Stimulated activated CD4-positive, alpha-beta T cell treated with anti-CD3 and anti-CD28 coated beads, Interleukin-1b, Interleukin-23, amount 100 ng/mL, for 4 hours (primary cell): ENCODE results near the gene HOXA2.

Experiments used
- DNase-seq, 2 donors: peaks; one replicate each; pipeline ENCODE4 v3.0.0-alpha.2; 2020; ENCODE audit warnings: low read depth in 2 of 2

The HOXA2 gene

GRCh38 chr7:27124902-27125689, 22.6 kb upstream of the HOXA2 start:
- no peak for DNase-seq

DNA sequence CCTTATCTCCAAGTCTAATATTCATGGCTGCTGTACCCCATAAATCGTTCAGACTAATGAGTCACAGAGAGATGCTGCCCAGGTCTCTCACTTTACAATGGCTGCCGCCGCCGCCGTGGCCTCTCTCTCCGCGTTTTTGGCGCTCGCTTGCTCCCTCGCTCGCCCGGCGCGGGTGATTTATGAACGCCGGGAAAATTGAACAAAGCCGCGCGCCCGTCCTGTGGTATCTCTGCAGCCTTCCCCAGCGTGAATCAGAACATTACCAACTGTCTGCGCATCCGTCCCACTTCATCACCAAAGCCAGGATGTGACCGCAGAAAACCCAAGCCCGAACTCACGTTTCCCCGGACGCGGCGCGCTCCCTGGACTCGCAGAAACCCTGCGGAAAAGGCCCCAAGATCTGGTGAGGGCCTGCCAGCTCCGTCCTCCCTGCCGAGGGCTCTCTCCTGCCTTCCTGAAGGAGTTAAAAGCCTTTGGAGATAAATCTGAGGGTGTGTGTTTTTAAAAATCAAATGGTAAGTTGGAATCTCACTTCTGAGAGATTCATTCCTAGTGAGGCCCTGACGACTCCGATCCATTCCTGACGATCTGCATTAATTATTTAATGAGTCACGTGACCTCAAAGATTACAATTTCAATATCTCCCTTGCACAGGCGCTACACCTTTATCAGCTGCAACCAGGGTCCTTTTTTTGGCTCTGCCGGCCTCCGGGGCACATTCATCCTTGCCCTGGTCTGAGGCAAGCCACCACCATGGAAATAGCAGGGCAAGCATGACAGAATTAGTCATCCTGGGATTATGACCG, 21.8 kb upstream of the HOXA2 start:
- no peak for DNase-seq

DNA sequence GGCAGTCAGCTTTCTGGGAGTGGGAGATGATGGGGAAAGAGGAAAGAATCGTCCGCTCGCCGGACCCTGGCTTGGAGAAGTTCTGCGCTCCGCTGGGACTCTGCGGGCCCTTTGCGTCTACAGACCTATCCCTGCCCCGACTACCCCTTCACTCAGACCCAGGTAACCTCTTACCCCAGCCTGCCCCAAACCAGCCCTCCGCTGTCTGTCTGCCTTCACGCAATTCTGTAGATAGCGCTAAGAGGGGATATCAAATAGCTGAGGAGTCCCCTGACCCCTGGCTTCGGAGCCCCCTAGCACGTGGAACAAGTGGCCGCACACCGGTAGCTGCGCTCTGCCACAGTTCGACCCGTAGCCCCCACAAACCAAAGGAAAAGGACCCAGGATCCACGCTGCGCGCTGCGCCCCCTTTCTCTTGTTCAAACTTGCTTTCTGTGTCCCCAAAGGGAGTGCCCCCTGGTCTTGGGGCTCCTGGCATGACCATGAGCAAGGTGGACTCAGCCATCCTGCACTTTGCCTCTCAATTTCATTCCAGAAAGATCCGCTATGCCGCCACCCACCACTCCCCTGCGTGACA, 21.1 kb upstream of the HOXA2 start:
- no peak for DNase-seq

GRCh38 chr7:27123007-27123476, 20.6 kb upstream of the HOXA2 start:
- DNase-seq: no peak

DNA sequence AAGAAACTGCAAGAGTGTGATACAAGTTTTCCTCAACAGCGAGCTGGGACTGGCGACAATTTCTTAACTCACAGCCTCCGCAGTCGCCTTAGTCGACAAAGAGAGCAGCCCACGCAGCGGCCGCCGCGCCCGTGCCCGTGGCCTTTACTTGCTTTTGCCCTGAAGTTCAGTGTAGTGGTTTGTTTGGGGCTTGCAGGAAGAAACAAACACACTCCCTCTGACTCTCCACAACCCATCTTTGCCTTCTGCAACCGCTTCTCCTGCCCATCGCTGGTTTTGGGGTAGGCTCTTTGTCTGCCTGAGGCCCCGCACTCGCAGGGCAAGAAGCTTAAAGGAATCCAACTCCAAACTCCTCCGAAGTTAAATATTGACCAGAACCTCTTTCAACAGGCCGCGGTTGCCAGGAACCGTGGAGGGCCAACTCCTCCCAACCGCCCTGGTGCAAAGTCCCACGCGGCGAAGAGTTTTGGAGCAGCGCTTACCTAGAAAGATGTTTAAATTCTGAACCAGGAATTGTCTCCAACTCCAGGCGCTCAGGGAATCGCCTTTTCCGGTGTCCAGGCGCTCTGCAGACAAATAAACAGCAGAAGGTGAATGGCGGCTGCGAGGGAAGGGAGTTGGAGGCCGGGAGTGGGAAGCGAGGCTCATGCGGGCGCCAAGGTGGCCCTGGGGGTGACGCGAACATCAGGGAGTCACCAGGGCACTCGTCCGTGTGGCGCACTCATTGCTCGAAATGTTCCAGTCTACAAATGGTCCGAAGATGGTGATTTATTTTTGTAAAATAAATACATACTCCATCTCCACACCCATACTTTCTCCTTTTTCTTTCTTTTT, 19.8 kb upstream of the HOXA2 start:
- DNase-seq: no peak

GRCh38 chr7:27121684-27122076, 19.2 kb upstream of the HOXA2 start:
- no peak for DNase-seq

- no peak for DNase-seq
Measured at GRCh38 chr7:27119412-27119911, 17.0 kb upstream of the HOXA2 start.

- no peak for DNase-seq
Measured at GRCh38 chr7:27118580-27118979, 16.1 kb upstream of the HOXA2 start.

- no peak for DNase-seq
Measured at GRCh38 chr7:27117887-27118491, 15.5 kb upstream of the HOXA2 start.

GRCh38 chr7:27116962-27117886, 14.7 kb upstream of the HOXA2 start:
- DNase-seq: no peak

GRCh38 chr7:27116031-27116961, 13.8 kb upstream of the HOXA2 start:
- DNase-seq: no peak

DNA sequence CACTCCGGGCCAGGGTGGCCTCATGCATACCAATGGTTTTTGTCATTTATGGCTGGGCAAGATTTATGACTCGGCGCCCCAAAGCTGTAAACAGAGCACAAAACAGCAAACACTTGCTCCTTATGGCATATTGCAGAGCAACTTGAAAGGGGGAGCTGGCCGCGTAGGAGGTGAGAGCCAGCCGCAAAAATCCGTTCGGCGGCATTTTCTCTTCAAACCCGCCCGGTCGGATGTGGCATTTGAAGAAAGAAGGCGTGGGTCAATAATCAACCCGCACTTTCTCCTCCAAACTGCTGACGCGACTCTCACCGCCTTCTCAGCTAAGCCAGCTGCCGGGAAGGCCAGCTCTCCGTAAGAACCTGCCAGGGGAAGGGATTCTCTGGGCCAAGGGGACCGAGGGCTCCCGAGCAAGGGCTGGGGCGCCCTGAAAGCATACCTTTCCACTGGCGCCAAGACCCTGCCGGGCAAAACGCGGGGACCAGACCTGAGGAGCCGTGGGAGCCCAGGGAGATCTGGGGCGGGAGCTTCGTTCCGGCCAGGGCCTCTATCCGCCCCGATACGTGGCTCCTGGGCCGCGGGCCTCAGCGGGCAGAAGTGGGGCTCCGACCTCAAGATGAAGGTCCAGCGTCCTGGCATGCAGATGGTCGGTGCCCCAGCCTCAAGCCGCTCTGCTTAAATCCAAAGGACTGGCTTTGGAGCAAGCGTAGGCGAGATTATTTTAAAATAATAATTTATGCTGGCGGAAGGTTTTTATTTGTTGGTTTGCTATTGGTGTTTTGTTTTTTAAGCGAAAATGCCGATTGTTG, 12.9 kb upstream of the HOXA2 start:
- no peak for DNase-seq

DNA sequence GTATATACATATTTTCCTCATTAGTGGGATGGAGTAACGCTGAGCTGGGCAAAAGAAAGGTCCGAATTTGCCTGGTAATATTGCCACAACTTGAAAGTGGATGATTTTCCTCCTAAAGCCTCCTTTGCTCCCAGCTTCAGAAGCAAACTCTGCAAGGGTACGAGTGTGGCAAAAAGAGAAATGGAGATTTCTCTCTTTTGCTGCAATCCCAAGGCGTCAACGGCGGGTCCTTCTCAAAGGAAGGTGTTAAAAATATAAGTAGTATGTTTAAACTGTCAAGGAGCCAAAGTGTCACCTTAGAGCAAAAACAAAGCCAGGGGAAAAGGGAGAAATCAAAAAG, 12.4 kb upstream of the HOXA2 start:
- DNase-seq: no peak

- DNase-seq: no peak
Measured at GRCh38 chr7:27113991-27114769, 11.7 kb upstream of the HOXA2 start.

GRCh38 chr7:27112955-27113949, 10.8 kb upstream of the HOXA2 start:
- no peak for DNase-seq

GRCh38 chr7:27112361-27112760, 9.9 kb upstream of the HOXA2 start:
- no peak for DNase-seq
